Measurements from ENCODE around the gene SDHB.

Gene SDHB

GRCh38 chr1:17030206-17030605 is 23.6 kb downstream of the SDHB start:
- Histone ChIP-seq H3K36me3 (peaks cover 45% of the 10 kb centered on the region), H3K9me3 (ENCODE audit: severe bottlenecking) (no peaks in the 10 kb centered on the region), H3K27me3 (ENCODE audit: insufficient read depth, low read depth, severe bottlenecking) (no peaks in the 10 kb centered on the region), H3K27ac (no peak overlapping the region), H3K4me3 (ENCODE audit: low read depth, low read length) (no peak overlapping the region)
- TF ChIP-seq CTCF (IDR thresholded peaks at IDR 0.05; ENCODE audit: low read depth, low read length): no peak
- DNase-seq: no peak

GRCh38 chr1:17028662-17029188 is 25.1 kb downstream of the SDHB start:
- peaks cover 52% of the 10 kb centered on the region for H3K36me3 ChIP-seq
- H3K4me3 ChIP-seq (ENCODE audit: low read depth, low read length): no peak overlapping the region
- no peak for TF ChIP-seq CTCF (IDR thresholded peaks at IDR 0.05; ENCODE audit: low read depth, low read length)
- H3K27me3 ChIP-seq (ENCODE audit: insufficient read depth, low read depth, severe bottlenecking): no peaks in the 10 kb centered on the region
- no peak overlapping the region for H3K27ac ChIP-seq
- H3K9me3 ChIP-seq (ENCODE audit: severe bottlenecking): no peaks in the 10 kb centered on the region
- no peak for DNase-seq

- Histone ChIP-seq H3K27me3 (ENCODE audit: insufficient read depth, low read depth, severe bottlenecking) (no peaks in the 10 kb centered on the region), H3K27ac (no peak overlapping the region), H3K36me3 (peaks cover 58% of the 10 kb centered on the region), H3K4me3 (ENCODE audit: low read depth, low read length) (no peak overlapping the region), H3K9me3 (ENCODE audit: severe bottlenecking) (no peaks in the 10 kb centered on the region)
- no peak for TF ChIP-seq CTCF (IDR thresholded peaks at IDR 0.05; ENCODE audit: low read depth, low read length)
- DNase-seq: no peak
Observed at GRCh38 chr1:17027900-17028299, 25.9 kb downstream of the SDHB start.

- Histone ChIP-seq H3K27ac (no peak overlapping the region), H3K27me3 (ENCODE audit: insufficient read depth, low read depth, severe bottlenecking) (no peaks in the 10 kb centered on the region)
- TF ChIP-seq CTCF (IDR thresholded peaks at IDR 0.05; ENCODE audit: low read depth, low read length): no peak
Observed at GRCh38 chr1:17027403-17027802, 26.4 kb downstream of the SDHB start.

GRCh38 chr1:17024721-17025120 is 29.1 kb downstream of the SDHB start:
- no peaks in the 10 kb centered on the region for H3K9me3 ChIP-seq (ENCODE audit: severe bottlenecking)
- no peak overlapping the region for H3K27ac ChIP-seq
- no peaks in the 10 kb centered on the region for H3K27me3 ChIP-seq (ENCODE audit: insufficient read depth, low read depth, severe bottlenecking)
- peaks cover 77% of the 10 kb centered on the region for H3K36me3 ChIP-seq
- DNase-seq: no peak
- TF ChIP-seq CTCF (IDR thresholded peaks at IDR 0.05; ENCODE audit: low read depth, low read length): no peak
- H3K4me3 ChIP-seq (ENCODE audit: low read depth, low read length): no peak overlapping the region

More at GRCh38 chr1:17027403-17027802, 26.4 kb downstream of the SDHB start:
- no peak for DNase-seq
- Histone ChIP-seq H3K4me3 (ENCODE audit: low read depth, low read length) (no peak overlapping the region), H3K9me3 (ENCODE audit: severe bottlenecking) (no peaks in the 10 kb centered on the region), H3K36me3 (peaks cover 58% of the 10 kb centered on the region)

GRCh38 chr1:17023573-17023972 is 30.3 kb downstream of the SDHB start:
- Histone ChIP-seq H3K27me3 (ENCODE audit: insufficient read depth, low read depth, severe bottlenecking) (no peaks in the 10 kb centered on the region), H3K4me3 (ENCODE audit: low read depth, low read length) (no peak overlapping the region), H3K9me3 (ENCODE audit: severe bottlenecking) (no peaks in the 10 kb centered on the region), H3K27ac (no peak overlapping the region), H3K36me3 (peaks cover 82% of the 10 kb centered on the region)
- TF ChIP-seq CTCF (IDR thresholded peaks at IDR 0.05; ENCODE audit: low read depth, low read length): 0 out of 2 replicates have a peak, but pooled peaks have one; percentile 20
- no peak for DNase-seq
